Epidermal melanocyte (primary cell): ENCODE results near the gene HECTD2.
A peak's percentile ranks its signal among the peaks of the same experiment; 100 is the strongest.
"Not testable (repeated sequence)": the region's sequence is repeated elsewhere in the genome, so short reads cannot be mapped to it uniquely, and the experiment has no call there.

Experiments used
- DNase-seq: peaks from one replicate; pipeline ENCODE4 v3.0.0; 2011; ENCODE audit warnings: low spot score; ENCODE audit not compliant: insufficient read length

Gene HECTD2

GRCh38 chr10:91409869-91410637 is at the start of gene HECTD2:
TSS of gene HECTD2 (plus strand) at chr10:91410344. CDS start at chr10:91410439, 95 bp downstream.
- peak; percentile 39 for DNase-seq

- DNase-seq, result no peak
Observed at GRCh38 chr10:91360461-91360860, 49.7 kb upstream of the HECTD2 start.

- not testable (repeated sequence) for DNase-seq
Observed at GRCh38 chr10:91365519-91365918, 44.6 kb upstream of the HECTD2 start.

- no peak for DNase-seq
Observed at GRCh38 chr10:91366704-91367103, 43.4 kb upstream of the HECTD2 start.

GRCh38 chr10:91367127-91367531 is 43.0 kb upstream of the HECTD2 start:
- DNase-seq, result no peak

GRCh38 chr10:91367558-91367957 is 42.6 kb upstream of the HECTD2 start:
- no peak for DNase-seq

- not testable (repeated sequence) for DNase-seq
Observed at GRCh38 chr10:91369978-91370589, 40.1 kb upstream of the HECTD2 start.

GRCh38 chr10:91374052-91374451 is 36.1 kb upstream of the HECTD2 start:
- no peak for DNase-seq

- no peak for DNase-seq
Observed at GRCh38 chr10:91378061-91378460, 32.1 kb upstream of the HECTD2 start.

- DNase-seq, result no peak
Observed at GRCh38 chr10:91380873-91381256, 29.3 kb upstream of the HECTD2 start.

- DNase-seq, result no peak
Observed at GRCh38 chr10:91381257-91381891, 28.8 kb upstream of the HECTD2 start.

- DNase-seq, result no peak
Observed at GRCh38 chr10:91385306-91386085, 24.6 kb upstream of the HECTD2 start.

- no peak for DNase-seq
Observed at GRCh38 chr10:91389636-91390512, 20.3 kb upstream of the HECTD2 start.

GRCh38 chr10:91390513-91390825 is 19.7 kb upstream of the HECTD2 start:
- DNase-seq, result not testable (repeated sequence)

- DNase-seq, result no peak
Observed at GRCh38 chr10:91391920-91392319, 18.2 kb upstream of the HECTD2 start.

- no peak for DNase-seq
Observed at GRCh38 chr10:91406322-91406721, 3.8 kb upstream of the HECTD2 start.

GRCh38 chr10:91409069-91409868 is 875 bp upstream of the HECTD2 start:
- DNase-seq, result peak; percentile 67

- no peak for DNase-seq
Observed at GRCh38 chr10:91410638-91411371, 661 bp downstream of the HECTD2 start.

GRCh38 chr10:91411621-91412020 is 1.5 kb downstream of the HECTD2 start:
- no peak for DNase-seq
